ENCODE results near the gene RMC1.
"Not testable (repeated sequence)": the region's sequence is repeated elsewhere in the genome, so short reads cannot be mapped to it uniquely, and the experiment has no call there.

DNA sequence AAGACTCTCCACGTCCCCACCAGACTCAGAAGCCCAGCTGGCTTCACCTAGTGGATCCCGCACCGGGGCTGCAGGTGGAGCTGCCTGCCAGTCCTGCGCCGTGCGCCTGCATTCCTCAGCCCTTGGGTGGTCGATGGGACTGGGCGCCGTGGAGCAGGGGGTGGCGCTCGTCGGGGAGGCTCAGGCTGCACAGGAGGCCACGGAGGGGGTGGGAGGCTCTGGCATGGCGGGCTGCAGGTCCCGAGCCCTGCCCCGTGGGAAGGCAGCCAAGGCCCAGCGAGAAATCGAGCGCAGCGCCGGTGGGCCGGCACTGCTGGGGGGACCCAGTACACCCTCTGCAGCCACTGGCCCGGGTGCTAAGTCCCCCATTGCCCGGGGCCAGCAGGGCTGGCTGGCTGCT, 74.2 kb downstream of the RMC1 start:
- TF ChIP-seq, protein P1, sequence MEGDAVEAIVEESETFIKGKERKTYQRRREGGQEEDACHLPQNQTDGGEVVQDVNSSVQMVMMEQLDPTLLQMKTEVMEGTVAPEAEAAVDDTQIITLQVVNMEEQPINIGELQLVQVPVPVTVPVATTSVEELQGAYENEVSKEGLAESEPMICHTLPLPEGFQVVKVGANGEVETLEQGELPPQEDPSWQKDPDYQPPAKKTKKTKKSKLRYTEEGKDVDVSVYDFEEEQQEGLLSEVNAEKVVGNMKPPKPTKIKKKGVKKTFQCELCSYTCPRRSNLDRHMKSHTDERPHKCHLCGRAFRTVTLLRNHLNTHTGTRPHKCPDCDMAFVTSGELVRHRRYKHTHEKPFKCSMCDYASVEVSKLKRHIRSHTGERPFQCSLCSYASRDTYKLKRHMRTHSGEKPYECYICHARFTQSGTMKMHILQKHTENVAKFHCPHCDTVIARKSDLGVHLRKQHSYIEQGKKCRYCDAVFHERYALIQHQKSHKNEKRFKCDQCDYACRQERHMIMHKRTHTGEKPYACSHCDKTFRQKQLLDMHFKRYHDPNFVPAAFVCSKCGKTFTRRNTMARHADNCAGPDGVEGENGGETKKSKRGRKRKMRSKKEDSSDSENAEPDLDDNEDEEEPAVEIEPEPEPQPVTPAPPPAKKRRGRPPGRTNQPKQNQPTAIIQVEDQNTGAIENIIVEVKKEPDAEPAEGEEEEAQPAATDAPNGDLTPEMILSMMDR (IDR thresholded peaks at IDR 0.05), result not testable (repeated sequence)
- not testable (repeated sequence) for TF ChIP-seq POLR2AphosphoS5 (IDR thresholded peaks at IDR 0.05); POLR2A (IDR thresholded peaks at IDR 0.05); EP300 (IDR thresholded peaks at IDR 0.05; ENCODE audit: low read depth)

Data from transverse colon (tissue), 4 donors.